ENCODE measurements around the gene PDZD2. TPM values are rescaled to one million over a fixed set of nuclear protein-coding genes. Genes with fewer than 3 reads are reported as not detected.
"Not testable (repeated sequence)": the region's sequence is repeated elsewhere in the genome, so short reads cannot be mapped to it uniquely, and the experiment has no call there.

Gene PDZD2
- total RNA-seq, 1 experiment from 2014 or later: not detected

DNA sequence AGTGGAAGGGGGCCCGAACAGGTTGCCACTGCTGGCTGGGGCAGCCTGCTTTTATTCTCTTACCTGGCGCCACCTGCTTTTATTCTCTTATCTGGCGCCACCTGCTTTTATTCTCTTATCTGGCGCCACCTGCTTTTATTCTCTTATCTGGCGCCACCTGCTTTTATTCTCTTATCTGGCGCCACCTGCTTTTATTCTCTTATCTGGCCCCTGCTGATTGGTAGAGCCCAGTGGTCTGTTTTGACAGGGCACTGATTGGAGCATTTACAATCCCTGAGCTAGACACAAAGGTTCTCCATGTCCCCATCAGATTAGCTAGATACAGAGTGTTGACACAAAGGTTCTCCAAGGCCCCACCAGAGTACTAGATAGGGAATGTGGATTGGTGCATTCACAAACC is 52.5 kb downstream of the PDZD2 start:
- DNase-seq (ENCODE audit: low spot score): not testable (repeated sequence)

DNA sequence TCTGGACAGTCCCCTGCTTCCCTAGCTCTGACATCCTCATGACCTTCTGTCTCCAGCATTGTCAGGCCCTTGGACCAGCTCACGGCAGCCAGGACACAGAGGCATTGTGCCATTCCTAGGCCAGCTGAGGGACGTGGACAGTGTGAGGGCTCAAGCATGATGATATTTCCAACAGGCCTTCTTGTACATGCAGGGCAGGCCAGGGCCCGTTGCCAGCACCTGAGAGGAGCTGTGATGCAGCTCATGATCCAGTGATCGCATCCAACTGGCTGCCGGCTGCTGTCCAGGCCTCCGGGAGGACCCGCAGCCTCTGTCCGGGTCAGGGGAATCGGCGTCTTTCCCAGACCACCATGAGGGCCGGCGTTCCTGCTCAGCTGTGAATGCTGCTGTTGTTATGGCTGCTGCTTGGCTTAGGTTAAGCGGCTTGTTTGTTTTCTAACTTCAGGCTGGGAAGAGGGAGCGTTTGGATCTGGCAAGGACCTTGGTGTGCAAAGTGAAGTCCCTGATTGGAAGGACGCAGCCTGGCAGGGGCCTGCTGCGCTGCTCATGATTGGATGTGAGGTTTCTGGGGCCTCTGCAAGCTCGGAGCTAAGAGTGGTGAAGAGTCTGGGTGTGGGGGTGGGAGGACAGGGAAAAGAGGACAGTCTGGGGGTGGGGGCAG is 53.8 kb downstream of the PDZD2 start:
- DNase-seq (ENCODE audit: low spot score): no peak

DNA sequence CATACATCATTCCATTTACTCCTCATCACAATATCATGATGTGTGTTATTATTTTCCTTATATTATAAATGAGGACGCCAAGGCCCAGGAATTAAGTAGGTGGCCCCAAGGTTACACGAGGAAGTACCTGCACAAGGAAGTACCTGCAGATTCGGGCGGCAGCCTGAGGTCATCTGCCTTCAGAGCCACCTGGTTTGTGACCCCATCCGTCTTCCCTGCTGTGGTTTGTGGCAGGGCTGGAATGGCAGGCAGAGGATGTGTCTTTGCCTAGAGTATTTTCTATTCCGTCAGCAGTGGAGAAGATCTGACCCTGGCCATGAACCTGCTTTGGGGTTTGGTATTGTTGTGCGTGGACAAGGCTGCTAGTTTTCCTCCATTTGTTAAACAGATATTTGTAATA is 59.7 kb downstream of the PDZD2 start:
- peak; percentile 47 for DNase-seq (ENCODE audit: low spot score)

GRCh38 chr5:31701642-31702299 is 62.8 kb downstream of the PDZD2 start:
- no peak for DNase-seq (ENCODE audit: low spot score)

GRCh38 chr5:31702712-31703111 is 63.8 kb downstream of the PDZD2 start:
- DNase-seq (ENCODE audit: low spot score): no peak

DNA sequence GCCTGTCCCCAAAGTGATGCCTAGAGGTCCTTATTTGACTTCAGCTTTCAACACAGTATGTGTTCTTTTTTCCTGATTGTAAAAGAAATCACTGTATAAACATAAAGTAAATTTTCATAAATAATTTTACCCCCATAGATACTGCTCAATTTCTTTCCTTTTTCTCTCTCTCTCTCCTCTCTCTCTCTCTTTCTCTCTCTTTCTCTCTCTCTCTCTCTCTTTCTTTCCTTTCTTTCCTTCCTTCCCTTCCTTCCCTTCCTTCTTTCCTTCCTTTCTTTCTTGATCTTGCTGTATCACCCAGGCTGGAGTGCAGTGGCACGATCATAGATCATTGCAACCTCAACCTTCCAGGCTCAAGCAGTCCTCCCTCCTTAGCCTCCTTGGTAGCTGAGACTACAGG is 64.8 kb downstream of the PDZD2 start:
- DNase-seq (ENCODE audit: low spot score): no peak

GRCh38 chr5:31706186-31706585 is 67.3 kb downstream of the PDZD2 start:
- no peak for DNase-seq (ENCODE audit: low spot score)

DNA sequence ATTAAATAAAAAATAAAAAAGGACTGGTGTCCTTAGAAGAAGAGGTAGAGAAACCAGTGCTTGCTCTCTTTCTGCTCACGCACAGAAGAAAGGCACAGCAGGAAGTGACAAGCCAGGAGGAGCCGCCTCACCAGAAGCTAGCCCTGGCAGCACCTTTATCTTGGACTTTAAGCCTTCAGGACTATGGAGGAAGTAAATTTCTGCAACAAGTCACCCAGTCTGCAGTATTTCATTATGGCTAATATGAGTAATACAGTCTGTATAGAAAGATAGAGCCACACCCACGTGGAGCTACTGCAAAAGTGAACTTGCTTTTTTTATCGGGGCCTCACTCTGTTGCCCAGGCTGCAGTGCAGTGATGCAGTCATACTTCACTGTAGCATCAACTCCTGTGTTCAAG is 68.4 kb downstream of the PDZD2 start:
- DNase-seq (ENCODE audit: low spot score): peak; percentile 17

- DNase-seq (ENCODE audit: low spot score): no peak
Observed at GRCh38 chr5:31708089-31708488, 69.2 kb downstream of the PDZD2 start.

DNA sequence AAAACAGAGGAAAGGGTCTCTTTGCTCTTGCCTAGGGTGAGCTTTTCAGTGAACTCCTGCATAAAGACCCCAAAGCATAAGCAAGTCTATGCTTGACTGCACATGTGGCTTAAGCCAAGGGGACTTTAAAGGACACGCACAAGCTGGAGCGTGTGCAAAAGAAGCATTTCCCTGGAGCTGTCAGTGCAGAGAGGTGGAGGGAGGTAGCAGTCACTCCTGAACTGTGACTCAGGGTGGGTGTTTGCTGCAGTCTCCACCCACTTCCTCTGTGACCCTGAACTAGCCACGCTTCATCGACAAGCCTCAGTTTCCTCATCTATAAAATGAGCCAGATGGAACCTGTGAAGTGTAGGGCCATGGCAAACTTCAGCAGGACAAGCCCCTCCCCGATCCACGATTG is 72.4 kb downstream of the PDZD2 start:
- DNase-seq (ENCODE audit: low spot score): no peak

DNA sequence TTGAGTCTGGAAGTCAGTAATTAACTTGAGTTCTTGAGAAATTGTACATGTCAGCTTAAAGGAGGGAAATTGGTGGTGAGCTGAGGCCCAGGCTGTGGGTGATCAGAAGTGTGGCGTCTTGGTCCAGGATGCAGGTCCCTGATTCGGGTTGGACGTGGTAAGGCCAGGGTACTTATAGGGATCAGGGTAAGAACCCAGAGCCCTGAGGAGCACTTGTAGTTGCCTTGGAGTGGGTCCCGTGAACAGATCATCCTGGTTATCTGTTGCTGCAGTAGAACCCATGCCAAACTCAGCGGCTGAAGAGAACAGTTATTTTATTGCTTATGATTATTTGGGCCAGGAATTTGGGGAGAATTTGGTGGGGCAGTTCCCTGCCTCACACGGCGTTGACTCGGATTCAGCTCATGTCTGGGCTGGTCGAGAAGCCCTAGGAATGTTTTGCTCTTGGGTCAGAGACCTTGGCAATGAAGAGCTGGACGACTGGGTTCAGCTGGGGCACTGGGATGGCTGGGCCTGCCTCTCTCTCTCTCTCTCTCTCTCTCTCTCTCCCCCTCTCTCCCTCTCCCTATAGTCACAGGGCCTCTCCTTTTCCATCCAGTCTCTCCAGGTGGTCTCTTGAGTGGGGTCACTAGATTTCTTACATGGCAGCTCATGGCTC is 73.1 kb downstream of the PDZD2 start:
- DNase-seq (ENCODE audit: low spot score): no peak

- no peak for DNase-seq (ENCODE audit: low spot score)
Observed at GRCh38 chr5:31717561-31717960, 78.6 kb downstream of the PDZD2 start.

- DNase-seq (ENCODE audit: low spot score): no peak
Observed at GRCh38 chr5:31720004-31720403, 81.1 kb downstream of the PDZD2 start.

GRCh38 chr5:31720811-31721345 is 81.9 kb downstream of the PDZD2 start:
- no peak for DNase-seq (ENCODE audit: low spot score)

DNA sequence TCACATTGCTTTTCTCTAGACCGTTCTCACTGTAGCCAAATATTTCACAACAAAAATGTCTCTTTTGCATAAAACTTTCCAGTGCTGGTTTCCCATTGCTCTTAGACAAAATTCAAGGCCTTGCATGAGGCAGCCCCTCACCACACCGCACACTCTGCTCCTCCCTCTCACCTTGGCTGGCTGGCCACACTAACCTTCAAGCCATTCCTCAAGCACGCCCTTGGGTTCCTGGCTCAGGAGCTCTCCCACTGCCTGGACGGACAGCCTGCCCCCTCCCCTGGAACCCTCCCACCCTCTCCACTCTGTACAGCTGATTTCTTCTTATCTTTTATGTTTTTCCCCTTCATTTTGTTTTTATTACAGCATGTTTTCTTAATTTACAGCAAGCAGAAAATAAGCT is 83.2 kb downstream of the PDZD2 start:
- DNase-seq (ENCODE audit: low spot score): no peak

DNA sequence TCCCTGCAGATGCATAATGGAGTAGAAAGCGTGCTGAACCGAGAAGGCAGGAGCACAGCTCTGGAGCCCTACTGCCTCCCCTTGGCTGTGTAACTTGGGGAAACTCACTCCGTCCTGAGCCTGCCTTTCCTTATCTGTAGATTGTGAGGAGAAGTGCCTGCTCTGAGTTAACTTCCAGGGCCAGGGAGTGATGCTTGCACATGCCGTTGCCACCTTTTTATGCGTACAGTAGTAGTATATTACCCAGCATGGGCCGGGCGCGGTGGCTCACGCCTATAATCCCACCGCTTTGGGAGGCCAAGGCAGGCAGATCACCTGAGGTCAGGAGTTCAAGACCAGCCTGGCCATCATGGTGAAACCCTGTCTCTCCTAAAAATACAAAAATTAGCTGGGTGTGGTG is 87.1 kb downstream of the PDZD2 start:
- no peak for DNase-seq (ENCODE audit: low spot score)

DNA sequence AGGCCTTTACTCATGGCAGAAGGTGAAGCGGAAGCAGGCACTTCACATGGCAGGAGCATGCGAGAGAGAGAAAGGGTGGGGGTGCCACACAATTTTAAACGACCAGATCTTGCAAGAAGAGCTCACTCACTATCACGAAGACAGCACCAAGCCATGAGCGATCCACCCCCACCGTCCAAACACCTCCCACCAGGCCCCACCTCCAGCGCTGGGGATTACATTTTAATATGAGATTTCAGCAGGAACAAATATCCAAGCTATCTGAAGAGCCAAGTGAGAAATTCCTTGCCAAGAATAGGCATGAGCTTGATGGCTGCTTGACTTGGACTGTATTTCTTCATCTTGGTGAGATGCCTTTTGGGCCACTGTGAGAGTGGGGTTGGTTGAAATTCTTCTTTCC is 88.0 kb downstream of the PDZD2 start:
- DNase-seq (ENCODE audit: low spot score): no peak

DNA sequence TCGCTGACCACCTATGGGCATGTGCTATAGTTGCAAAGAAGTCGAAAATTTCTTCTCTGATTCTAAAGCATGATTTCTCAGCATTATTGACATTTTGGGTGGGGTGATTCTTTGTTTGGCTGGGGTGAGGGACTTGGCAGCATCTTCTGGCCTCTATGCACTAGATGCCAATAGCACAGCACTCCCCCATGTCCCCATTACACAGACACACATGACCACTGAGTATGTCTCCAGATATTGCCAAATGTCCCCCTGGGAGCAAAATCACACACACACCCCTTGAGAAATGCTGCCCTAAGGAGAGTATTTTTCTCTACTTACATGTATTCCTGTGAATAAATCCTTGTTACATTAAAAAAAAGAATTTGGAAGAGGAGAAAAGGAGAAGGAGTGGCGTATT is 89.1 kb downstream of the PDZD2 start:
- no peak for DNase-seq (ENCODE audit: low spot score)

DNA sequence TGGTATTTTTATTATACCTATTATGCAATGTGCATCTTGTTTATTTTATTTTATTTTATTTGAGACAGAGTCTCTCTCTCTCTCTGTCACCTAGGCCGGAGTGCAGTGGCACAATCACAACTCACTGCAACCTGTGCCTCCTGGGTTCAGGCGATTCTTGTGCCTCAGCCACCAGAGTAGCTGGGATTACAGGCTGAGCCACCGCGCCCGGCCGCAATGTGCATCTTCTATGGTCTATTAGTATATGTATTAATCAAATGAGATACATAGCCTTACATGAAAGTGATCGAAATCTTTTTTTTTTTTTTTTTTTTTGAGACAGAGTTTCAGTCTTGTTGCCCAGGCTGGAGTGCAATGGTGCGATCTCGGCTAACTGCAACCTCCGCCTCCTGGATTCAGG is 89.9 kb downstream of the PDZD2 start:
- DNase-seq (ENCODE audit: low spot score): not testable (repeated sequence)

- no peak for DNase-seq (ENCODE audit: low spot score)
Observed at GRCh38 chr5:31730139-31730538, 91.2 kb downstream of the PDZD2 start.

DNA sequence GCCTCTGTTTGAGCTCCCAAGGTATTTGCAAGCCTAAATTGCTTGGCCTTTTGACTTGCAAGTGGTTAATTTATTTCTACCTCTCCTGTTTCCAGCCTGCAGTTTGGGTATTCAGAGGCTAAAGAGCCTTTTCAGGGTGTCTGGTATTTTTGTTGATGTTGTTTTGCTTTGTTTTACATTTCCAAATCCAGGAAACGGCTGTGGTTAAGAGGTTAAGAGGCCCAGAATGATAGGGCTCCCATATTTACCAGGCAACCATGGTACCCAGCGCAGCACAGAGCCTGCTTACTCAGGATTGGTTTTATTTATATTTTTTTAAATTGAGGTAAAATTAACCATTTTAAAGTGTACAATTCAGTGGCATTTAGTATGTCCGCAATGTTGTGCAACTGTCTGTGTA is 92.1 kb downstream of the PDZD2 start:
- no peak for DNase-seq (ENCODE audit: low spot score)

DNA sequence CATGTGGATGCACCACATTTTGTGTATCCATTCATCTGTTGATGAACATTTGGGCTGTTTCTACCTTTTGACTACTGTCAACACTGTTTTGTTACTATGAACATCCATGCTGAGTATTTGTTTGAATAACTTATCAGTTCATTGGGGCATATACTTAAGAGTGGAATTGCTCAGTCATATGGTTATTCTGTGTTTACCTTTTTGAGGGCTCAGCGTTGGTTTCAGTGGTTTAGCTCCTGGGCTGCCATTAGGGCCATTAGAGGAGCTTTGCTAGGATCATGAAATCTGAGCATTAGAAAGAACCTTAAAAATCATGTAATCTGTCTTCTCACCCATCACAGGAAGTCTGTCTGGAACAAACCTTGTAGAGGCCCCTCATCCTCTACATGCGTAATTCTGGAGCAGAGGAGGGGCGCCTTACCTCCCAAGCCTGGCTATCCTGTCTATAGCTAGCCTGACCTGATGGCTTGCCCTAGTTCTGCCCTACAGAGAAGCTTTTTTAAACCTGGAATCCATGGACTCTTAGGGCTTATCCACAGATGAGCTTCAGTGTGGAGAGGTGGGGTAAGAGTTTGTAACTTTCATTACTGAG is 92.9 kb downstream of the PDZD2 start:
- no peak for DNase-seq (ENCODE audit: low spot score)
